NT2/D1 (cell line): Measurements from ENCODE around the gene REC8.

Source experiments
- SUZ12 ChIP-seq: IDR thresholded peaks from 2 replicates; pipeline ENCODE4 v1.6.1; 2011; ENCODE audit not compliant: insufficient read length, insufficient read depth; ENCODE audit errors: extremely low read depth
- ZNF274 ChIP-seq: IDR thresholded peaks from 2 replicates; pipeline ENCODE4 v1.6.1; 2011; ENCODE audit warnings: mild to moderate bottlenecking, low read depth, low read length

GRCh38 chr14:24226473-24226872 is 54.6 kb downstream of the REC8 start:
- no peak for TF ChIP-seq SUZ12
- no peak for TF ChIP-seq ZNF274
